ENCODE results near the gene TMEM138. TPM values are rescaled to one million over a fixed set of nuclear protein-coding genes. Genes with fewer than 3 reads are reported as not detected.

The TMEM138 gene
- polyA plus RNA-seq, 1 donor, result 45.6 TPM

DNA sequence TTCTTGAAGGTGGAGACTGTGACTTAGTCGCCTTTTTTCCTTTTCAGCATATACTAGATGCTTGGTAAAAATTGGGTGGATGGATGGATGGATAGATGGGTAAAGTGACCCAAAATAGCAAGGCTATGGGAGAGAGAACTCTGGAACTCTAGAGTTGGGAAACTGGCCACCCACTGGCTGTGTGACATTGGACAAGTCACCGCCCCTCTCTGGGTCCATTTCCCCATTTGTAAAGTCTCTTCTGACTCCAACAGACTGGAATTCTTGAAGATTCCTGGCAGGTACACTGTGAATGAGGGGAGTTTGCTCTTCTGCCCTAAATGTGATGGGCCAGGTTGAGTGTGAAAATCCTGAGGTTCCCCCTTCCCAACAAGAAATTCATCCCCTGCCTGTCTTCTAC is 21.2 kb upstream of the TMEM138 start:
- Histone ChIP-seq H3K4me3 (ENCODE audit: low read length) (no peak overlapping the region), H3K4me1 (ENCODE audit: control insufficient read depth, insufficient read depth, low read length) (peaks cover 21% of the 10 kb centered on the region), H3K27ac (ENCODE audit: low read length) (no peak overlapping the region), H3K9me3 (ENCODE audit: control insufficient read depth, low read depth, low read length) (peaks cover 3% of the 10 kb centered on the region), H3K36me3 (ENCODE audit: control insufficient read depth, insufficient read depth, low read length) (peaks cover 77% of the 10 kb centered on the region), H3K27me3 (ENCODE audit: control insufficient read depth, insufficient read depth, low read length) (no peaks in the 10 kb centered on the region)
- WGBS (ENCODE audit: insufficient coverage, low lambda C conversion rate), result no CpG with 5 or more reads among the region's 2 CpGs
- no peak for DNase-seq

DNA sequence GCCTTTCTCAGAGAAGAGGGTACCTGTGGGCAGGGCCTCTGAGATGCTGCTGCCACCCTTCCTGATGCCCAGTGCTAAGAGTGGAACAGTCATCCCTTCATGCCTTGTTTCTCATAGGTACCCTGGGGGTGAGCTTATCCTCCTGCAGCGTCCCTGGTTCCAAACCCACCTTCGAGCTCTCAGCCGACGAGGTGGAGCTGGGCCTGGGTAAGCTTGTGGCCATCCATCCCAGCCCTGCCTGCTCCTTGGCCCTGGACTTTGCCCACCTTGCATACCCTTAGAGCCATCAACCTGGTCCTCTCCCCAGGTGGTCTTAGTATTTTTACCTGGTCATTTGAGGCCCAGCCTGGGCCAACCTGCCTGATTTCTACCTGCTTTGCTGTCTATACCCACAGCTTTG is 20.5 kb upstream of the TMEM138 start:
- Histone ChIP-seq H3K4me1 (ENCODE audit: control insufficient read depth, insufficient read depth, low read length) (peaks cover 23% of the 10 kb centered on the region), H3K4me3 (ENCODE audit: low read length) (no peak overlapping the region), H3K9me3 (ENCODE audit: control insufficient read depth, low read depth, low read length) (peaks cover 3% of the 10 kb centered on the region), H3K27ac (ENCODE audit: low read length) (no peak overlapping the region), H3K27me3 (ENCODE audit: control insufficient read depth, insufficient read depth, low read length) (no peaks in the 10 kb centered on the region), H3K36me3 (ENCODE audit: control insufficient read depth, insufficient read depth, low read length) (peaks cover 80% of the 10 kb centered on the region)
- no CpG with 5 or more reads among the region's 4 CpGs for WGBS (ENCODE audit: insufficient coverage, low lambda C conversion rate)
- DNase-seq, result no peak

DNA sequence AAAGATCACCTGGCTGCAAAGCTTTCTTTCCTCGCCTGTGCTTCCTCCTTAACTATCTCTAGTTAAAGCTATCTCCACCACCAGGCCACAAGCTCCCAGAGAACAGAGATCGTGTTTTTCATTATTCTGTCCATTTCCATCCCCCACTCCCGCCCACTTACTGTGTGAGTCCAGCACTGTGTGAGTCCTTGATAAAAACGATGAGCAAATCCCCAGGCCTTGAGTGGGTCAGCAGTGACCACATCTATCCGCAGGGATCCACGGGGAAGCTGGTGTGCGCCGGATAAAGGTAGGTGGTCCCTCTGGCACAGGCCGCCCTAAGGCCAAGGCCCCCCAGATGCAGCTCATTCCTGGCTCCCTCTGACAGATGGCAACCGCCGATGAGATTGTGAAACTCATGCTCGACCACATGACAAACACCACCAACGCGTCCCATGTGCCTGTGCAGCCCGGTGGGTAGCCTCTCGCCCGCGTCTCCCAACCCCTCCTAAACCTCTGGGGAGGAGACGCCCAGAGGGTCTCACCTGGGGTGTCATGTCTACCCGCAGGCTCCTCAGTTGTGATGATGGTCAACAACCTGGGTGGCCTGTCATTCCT is 19.9 kb upstream of the TMEM138 start:
- peaks cover 79% of the 10 kb centered on the region for H3K36me3 ChIP-seq (ENCODE audit: control insufficient read depth, insufficient read depth, low read length)
- H3K9me3 ChIP-seq (ENCODE audit: control insufficient read depth, low read depth, low read length), result peaks cover 3% of the 10 kb centered on the region
- DNase-seq, result no peak
- H3K27ac ChIP-seq (ENCODE audit: low read length), result no peak overlapping the region
- 100% methylated on average over 2 of the region's 20 CpGs for WGBS (ENCODE audit: insufficient coverage, low lambda C conversion rate)
- no peaks in the 10 kb centered on the region for H3K27me3 ChIP-seq (ENCODE audit: control insufficient read depth, insufficient read depth, low read length)
- peaks cover 22% of the 10 kb centered on the region for H3K4me1 ChIP-seq (ENCODE audit: control insufficient read depth, insufficient read depth, low read length)
- H3K4me3 ChIP-seq (ENCODE audit: low read length), result no peak overlapping the region

DNA sequence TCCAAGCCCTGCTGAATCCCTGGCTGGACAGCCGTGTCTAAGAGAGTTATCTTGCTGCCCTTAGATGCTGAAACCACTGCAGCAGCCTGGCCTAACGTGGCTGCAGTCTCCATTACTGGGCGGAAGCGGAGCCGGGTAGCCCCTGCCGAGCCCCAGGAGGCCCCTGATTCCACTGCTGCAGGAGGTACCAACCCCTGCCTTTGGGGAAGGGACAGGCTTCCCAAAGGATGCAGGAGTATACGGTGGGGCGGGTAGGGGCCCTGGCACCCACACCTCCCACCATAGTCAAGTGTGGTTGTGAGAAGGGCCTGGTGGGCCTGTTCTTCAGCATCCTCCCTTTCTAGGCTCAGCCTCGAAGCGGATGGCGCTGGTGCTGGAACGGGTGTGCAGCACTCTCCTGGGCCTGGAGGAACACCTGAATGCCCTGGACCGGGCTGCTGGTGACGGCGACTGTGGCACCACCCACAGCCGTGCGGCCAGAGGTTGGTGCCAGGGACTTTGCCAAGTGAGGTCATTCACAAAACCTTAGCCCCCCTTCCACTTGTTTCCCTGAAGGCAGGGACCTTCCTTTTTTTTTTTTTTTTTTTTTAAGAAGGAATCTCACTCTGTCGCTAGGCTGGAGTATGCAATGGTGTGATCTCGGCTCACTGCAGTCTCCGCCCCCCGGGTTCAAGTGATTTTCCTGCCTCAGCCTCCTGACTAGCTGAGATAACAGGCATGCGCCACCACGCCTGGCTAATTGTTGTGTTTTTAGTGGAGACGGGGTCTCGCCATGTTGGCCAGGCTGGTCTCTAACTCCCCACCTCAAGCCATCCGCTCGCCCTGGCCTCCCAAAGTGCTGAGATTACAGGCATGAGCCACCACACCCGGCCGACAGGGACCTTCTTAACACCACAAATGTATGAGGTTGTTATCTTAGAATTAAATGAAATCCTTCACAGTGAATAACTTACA is 18.1 kb upstream of the TMEM138 start:
- no peak overlapping the region for H3K27ac ChIP-seq (ENCODE audit: low read length)
- no peak for DNase-seq
- H3K36me3 ChIP-seq (ENCODE audit: control insufficient read depth, insufficient read depth, low read length), result peaks cover 82% of the 10 kb centered on the region
- peaks cover 26% of the 10 kb centered on the region for H3K4me1 ChIP-seq (ENCODE audit: control insufficient read depth, insufficient read depth, low read length)
- H3K9me3 ChIP-seq (ENCODE audit: control insufficient read depth, low read depth, low read length), result no peaks in the 10 kb centered on the region
- H3K27me3 ChIP-seq (ENCODE audit: control insufficient read depth, insufficient read depth, low read length), result no peaks in the 10 kb centered on the region
- WGBS (ENCODE audit: insufficient coverage, low lambda C conversion rate), result no CpG with 5 or more reads among the region's 29 CpGs
- no peak overlapping the region for H3K4me3 ChIP-seq (ENCODE audit: low read length)

DNA sequence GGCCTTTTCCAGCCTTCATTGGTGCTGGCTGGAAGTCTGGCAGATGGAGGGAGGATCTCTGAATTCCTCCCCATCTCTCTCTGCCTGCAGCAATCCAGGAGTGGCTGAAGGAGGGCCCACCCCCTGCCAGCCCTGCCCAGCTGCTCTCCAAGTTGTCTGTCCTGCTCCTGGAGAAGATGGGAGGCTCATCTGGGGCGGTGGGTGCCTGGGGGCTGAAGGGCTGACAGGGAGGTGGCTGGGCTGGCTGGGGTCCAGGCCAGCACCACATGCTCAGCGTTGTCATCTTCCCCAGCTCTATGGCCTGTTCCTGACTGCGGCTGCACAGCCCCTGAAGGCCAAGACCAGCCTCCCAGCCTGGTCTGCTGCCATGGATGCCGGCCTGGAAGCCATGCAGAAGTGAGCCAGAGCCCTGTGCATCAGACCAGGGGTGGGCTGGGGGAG is 17.0 kb upstream of the TMEM138 start:
- Histone ChIP-seq H3K9me3 (ENCODE audit: control insufficient read depth, low read depth, low read length) (no peaks in the 10 kb centered on the region), H3K4me1 (ENCODE audit: control insufficient read depth, insufficient read depth, low read length) (peaks cover 26% of the 10 kb centered on the region), H3K27me3 (ENCODE audit: control insufficient read depth, insufficient read depth, low read length) (no peaks in the 10 kb centered on the region), H3K27ac (ENCODE audit: low read length) (peak overlapping the region; percentile 52), H3K36me3 (ENCODE audit: control insufficient read depth, insufficient read depth, low read length) (peaks cover 87% of the 10 kb centered on the region), H3K4me3 (ENCODE audit: low read length) (no peak overlapping the region)
- DNase-seq, result no peak
- WGBS (ENCODE audit: insufficient coverage, low lambda C conversion rate), result no CpG with 5 or more reads among the region's 4 CpGs

DNA sequence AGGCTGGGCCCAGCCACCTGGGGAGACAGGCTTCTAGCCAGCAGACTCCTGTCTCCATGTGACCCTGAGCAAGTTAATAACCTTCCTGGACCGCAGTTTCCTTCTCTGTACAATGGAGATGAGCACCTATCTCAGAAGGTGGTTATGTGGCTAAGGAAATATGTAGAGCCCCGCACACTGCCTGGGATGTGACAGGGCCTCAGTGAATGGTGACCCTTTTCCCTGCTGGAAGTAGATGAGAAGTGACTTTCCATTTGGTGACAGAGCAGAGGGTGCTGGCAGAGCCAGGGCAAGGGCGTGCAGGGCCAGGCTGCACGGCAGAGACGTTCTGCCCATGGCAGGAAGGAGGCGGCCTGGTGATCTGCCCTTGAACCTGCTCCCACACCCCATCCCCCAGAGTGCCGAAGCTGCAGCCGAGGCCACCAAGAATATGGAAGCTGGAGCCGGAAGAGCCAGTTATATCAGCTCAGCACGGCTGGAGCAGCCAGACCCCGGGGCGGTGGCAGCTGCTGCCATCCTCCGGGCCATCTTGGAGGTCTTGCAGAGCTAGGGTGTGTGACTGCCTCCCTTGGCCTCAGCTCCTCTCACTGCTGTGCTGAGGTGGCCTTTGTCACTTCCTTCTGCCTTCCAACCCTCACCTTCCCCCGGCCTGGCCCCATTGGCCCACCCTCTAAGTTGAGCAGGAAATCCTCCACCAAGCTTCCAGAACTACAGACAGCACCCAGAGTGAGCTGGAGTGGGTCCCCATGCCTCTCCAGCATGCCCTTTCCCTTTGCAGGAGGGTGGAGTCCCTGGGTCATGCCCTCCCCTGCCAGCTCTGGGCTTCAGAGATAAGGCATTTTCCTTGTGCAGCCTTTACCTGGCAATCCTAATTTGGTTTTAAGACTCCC is 16.0 kb upstream of the TMEM138 start:
- H3K27me3 ChIP-seq (ENCODE audit: control insufficient read depth, insufficient read depth, low read length), result no peaks in the 10 kb centered on the region
- no peaks in the 10 kb centered on the region for H3K9me3 ChIP-seq (ENCODE audit: control insufficient read depth, low read depth, low read length)
- no peak overlapping the region for H3K4me3 ChIP-seq (ENCODE audit: low read length)
- H3K4me1 ChIP-seq (ENCODE audit: control insufficient read depth, insufficient read depth, low read length), result peaks cover 26% of the 10 kb centered on the region
- peak overlapping the region; percentile 52 for H3K27ac ChIP-seq (ENCODE audit: low read length)
- 86% methylated on average over 1 of the region's 14 CpGs for WGBS (ENCODE audit: insufficient coverage, low lambda C conversion rate)
- DNase-seq, result peak in 1 of 2 donors; percentile 62
- peaks cover 89% of the 10 kb centered on the region for H3K36me3 ChIP-seq (ENCODE audit: control insufficient read depth, insufficient read depth, low read length)

DNA sequence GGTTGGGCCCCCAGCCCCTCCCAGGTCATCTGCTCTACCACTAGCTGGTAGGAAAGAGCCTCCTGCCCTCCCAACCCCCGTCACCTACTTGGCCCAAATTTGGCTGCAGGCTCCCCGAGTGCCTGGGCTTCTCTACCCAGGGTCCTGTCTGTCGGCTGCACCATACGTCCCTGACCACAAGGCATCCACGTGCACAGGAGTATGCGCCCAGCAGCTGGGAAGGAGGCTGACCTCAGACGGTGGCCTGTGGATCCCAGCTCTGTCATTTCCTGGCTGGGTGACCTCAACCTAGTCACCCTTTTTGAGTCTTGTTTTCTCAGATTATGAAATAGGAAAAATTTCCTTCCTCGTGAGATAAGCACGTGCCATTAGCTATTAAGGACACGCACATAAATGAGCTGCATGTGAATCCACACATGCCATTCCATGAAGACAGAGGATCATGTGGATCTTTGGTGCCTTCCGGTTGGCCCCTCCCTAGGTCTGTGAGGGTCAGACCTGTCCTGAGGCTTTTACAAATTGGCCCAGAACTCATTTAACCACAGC is 14.2 kb upstream of the TMEM138 start:
- WGBS (ENCODE audit: insufficient coverage, low lambda C conversion rate), result 30% methylated on average over 2 of the region's 11 CpGs
- DNase-seq, result peak in 1 of 2 donors; percentile 48
- Histone ChIP-seq H3K36me3 (ENCODE audit: control insufficient read depth, insufficient read depth, low read length) (peaks cover 85% of the 10 kb centered on the region), H3K27me3 (ENCODE audit: control insufficient read depth, insufficient read depth, low read length) (no peaks in the 10 kb centered on the region), H3K27ac (ENCODE audit: low read length) (no peak overlapping the region), H3K4me1 (ENCODE audit: control insufficient read depth, insufficient read depth, low read length) (peaks cover 26% of the 10 kb centered on the region), H3K9me3 (ENCODE audit: control insufficient read depth, low read depth, low read length) (no peaks in the 10 kb centered on the region), H3K4me3 (ENCODE audit: low read length) (no peak overlapping the region)

DNA sequence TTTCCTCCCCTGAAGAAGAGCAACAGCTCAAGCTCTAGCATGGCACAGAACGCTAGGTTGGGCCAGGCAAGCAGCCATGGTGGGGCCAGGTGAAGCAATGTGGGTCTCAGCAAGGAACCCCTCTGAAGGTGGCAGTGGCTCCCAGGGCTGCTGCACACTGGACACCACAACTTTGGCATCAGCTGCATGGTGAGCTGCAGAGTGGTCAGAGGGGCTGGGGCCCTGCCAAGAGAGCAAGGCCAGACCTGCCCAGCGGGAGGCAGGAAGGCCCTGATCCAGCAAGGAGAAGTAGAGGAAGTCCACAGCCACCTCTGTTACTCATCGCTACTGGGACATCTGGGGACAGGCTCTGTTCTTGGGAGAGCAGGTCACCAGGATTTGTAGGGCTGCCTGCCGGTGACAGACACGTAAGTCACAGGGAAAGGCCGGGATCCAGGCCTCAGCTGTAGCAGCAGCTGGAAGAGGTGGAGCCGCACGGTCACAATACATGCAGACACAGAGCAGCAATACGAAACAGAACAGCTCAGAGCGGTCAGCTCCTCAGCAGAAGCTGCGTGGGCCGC is 12.9 kb upstream of the TMEM138 start:
- H3K27me3 ChIP-seq (ENCODE audit: control insufficient read depth, insufficient read depth, low read length), result no peaks in the 10 kb centered on the region
- peaks cover 84% of the 10 kb centered on the region for H3K36me3 ChIP-seq (ENCODE audit: control insufficient read depth, insufficient read depth, low read length)

DNA sequence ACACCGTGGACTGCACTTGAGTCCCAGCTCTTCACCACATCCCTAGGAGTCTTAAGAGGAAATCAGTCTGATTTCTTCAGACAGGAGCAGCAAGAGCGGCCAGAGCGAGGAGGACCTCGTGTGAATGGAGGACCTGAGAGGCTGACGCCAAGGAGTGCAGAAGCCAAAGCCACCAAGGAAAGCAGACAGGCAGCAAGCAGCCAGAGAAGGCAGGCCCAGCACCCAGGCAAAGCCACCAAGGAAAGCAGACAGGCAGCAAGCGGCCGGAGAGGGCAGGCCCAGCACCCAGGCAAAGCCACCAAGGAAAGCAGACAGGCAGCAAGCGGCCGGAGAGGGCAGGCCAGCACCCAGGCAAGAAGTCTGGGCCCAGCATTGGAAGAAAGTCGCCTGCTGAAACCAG is 12.3 kb upstream of the TMEM138 start:
- Histone ChIP-seq H3K4me1 (ENCODE audit: control insufficient read depth, insufficient read depth, low read length) (peaks cover 24% of the 10 kb centered on the region), H3K27ac (ENCODE audit: low read length) (no peak overlapping the region), H3K27me3 (ENCODE audit: control insufficient read depth, insufficient read depth, low read length) (no peaks in the 10 kb centered on the region), H3K4me3 (ENCODE audit: low read length) (no peak overlapping the region), H3K36me3 (ENCODE audit: control insufficient read depth, insufficient read depth, low read length) (peaks cover 81% of the 10 kb centered on the region), H3K9me3 (ENCODE audit: control insufficient read depth, low read depth, low read length) (no peaks in the 10 kb centered on the region)
- no CpG with 5 or more reads among the region's 10 CpGs for WGBS (ENCODE audit: insufficient coverage, low lambda C conversion rate)
- no peak for DNase-seq

More for the DNA sequence above, 12.9 kb upstream of the TMEM138 start:
- no CpG with 5 or more reads among the region's 12 CpGs for WGBS (ENCODE audit: insufficient coverage, low lambda C conversion rate)
- H3K27ac ChIP-seq (ENCODE audit: low read length), result no peak overlapping the region
- H3K4me1 ChIP-seq (ENCODE audit: control insufficient read depth, insufficient read depth, low read length), result peaks cover 26% of the 10 kb centered on the region
- no peak overlapping the region for H3K4me3 ChIP-seq (ENCODE audit: low read length)
- H3K9me3 ChIP-seq (ENCODE audit: control insufficient read depth, low read depth, low read length), result no peaks in the 10 kb centered on the region
- no peak for DNase-seq

All from large intestine (tissue), 3 donors.